Limb (tissue), 2 donors: ENCODE results near the gene BBS5.

ENCODE experiments used
- DNase-seq, 2 donors: peaks; one replicate each; pipeline ENCODE4 v3.0.0-alpha.2; 2016; ENCODE audit errors: extremely low spot score in 2 of 2

BBS5 gene

DNA sequence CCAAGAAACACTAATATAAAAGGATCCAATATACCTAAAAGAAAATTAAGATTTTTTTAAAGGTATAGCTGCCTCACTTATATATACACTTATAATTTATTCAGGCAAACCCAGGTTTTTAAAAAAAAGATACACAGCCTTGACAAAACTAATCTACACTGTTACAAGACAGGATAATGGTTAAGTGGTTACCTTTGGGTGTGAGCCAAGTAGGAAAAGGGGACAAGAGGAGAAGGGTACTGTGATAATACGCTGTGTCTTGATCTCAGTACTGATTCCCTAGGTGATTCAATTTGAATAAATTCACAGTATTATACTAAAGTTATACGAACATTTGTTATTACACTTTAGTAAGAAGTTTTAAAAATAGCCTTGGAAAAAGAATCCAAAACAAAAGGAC, 60.9 kb downstream of the BBS5 start:
- no peak for DNase-seq

DNA sequence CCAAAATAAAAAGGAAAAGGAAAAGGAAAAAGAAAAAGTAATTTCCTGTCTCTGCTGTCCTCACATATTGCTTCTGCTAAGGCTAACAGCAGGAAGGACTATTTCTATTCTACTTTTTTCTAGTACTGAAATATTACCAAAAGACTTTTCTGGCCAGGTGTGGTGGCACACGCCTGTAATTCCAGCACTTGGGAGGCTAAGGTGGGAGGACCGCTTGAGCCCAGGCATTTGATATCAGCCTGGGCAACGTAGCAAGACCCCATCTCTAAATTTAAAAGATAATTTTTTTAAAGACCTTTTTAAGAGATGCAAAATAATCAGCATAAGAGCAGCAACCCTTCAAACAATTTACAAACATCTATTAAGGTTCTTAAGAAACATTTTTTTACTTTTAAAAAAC, 63.1 kb downstream of the BBS5 start:
- no peak for DNase-seq

DNA sequence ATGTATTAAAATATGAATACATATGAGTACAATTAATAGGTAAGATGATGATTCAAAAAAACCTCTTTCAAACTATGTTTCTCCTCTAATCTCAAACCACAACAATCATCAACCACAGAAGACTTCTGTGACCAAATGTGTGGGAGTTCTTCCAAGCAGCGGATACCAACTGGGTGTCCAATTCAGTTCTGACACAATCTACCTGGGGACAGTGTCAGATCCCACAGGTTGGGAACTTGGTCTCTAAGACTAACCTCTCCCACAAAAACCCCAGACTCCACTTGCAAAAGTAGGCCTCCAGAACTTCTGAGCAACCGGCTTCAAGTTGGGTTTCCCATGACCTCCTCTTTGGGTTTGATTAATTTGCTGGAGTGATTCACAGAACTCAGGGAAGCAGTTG, 67.5 kb downstream of the BBS5 start:
- DNase-seq = no peak
